ENCODE measurements around the gene CPAMD8. TPM values are rescaled to one million over a fixed set of nuclear protein-coding genes. Genes with fewer than 3 reads are reported as not detected.
"Not testable (repeated sequence)": the region's sequence is repeated elsewhere in the genome, so short reads cannot be mapped to it uniquely, and the experiment has no call there.

CPAMD8 gene
- polyA plus RNA-seq, 1 experiment: 0.38 TPM

DNA sequence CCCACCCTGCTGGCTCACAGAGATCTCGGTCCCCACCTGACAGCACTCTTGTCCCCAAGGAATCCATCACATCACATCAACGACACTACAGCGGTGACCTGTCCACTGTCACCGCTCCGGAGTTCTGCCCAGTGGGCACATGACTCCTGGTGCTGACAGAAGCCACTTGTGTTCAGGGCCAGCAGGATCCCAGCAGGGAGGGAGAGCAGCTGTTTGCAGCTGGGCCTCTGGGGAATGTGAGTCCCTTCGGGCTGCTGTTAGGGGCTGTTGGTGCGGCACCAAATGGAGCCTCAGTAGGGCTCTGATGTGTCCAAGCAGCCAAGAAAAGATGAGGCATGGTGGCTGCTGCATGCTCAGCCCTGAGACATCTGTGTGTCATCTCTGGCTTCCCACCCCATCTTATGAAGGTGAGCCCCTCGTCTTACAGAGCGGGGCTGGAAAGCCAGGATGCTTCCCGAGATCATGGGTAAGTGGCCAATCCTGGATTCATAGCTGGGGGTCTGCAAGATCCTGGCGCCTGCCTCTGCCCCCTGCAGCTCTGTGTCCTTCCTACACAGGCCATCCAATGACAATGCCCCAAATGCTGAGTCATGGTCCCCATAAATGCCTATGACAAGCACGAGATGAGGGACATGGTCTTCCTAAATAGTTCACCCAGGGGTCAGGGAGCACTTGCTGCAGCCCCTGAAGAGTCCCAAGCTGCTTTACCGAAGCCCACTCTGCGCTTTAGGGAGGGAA is 81.8 kb downstream of the CPAMD8 start:
- Histone ChIP-seq H3K9me3 (ENCODE audit: control insufficient read depth, insufficient read depth, low read length) (peaks cover 9% of the 10 kb centered on the region), H3K27me3 (ENCODE audit: control insufficient read depth, insufficient read depth, low read length) (no peaks in the 10 kb centered on the region), H3K27ac (ENCODE audit: low read depth, low read length) (no peak overlapping the region), H3K4me3 (ENCODE audit: low read depth, low read length) (no peak overlapping the region)
- DNase-seq (ENCODE audit: low read depth, low spot score): no peak
- no peak for TF ChIP-seq CTCF (IDR thresholded peaks at IDR 0.05; ENCODE audit: low read depth, low read length)
- ChIA-PET POLR2A (no interaction called here), CTCF (no interaction called here)

- TF ChIP-seq CTCF (IDR thresholded peaks at IDR 0.05; ENCODE audit: low read depth, low read length): no peak
- ChIA-PET POLR2A (no interaction called here), CTCF (no interaction called here)
- DNase-seq (ENCODE audit: low read depth, low spot score): no peak
- Histone ChIP-seq H3K27me3 (ENCODE audit: control insufficient read depth, insufficient read depth, low read length) (no peaks in the 10 kb centered on the region), H3K9me3 (ENCODE audit: control insufficient read depth, insufficient read depth, low read length) (peaks cover 9% of the 10 kb centered on the region), H3K4me3 (ENCODE audit: low read depth, low read length) (no peak overlapping the region), H3K27ac (ENCODE audit: low read depth, low read length) (no peak overlapping the region)
These were observed 82.5 kb downstream of the CPAMD8 start for GRCh38 chr19:16943942-16944625.

DNA sequence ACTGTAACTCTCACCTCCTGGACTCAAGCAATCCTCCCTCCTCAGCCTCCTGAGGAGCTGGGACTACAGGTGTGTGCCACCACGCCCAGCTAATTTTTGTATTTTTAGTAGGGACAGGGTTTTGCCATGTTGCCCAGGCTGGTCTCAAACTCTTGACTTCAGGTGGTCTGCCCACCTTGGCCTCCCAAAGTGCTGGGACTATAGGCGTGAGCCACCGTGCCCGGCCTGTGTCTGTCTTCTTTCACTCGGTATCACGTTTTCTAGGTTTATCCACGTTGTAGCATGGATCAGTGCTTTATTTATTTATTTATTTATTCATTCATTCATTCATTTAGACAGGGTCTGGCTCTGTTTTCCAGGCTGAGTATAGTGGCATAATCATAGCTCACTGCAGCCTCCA is 83.5 kb downstream of the CPAMD8 start:
- CTCF ChIA-PET; DNase-seq (ENCODE audit: low read depth, low spot score); H3K9me3 ChIP-seq (ENCODE audit: control insufficient read depth, insufficient read depth, low read length); H3K4me3 ChIP-seq (ENCODE audit: low read depth, low read length); POLR2A ChIA-PET; H3K27ac ChIP-seq (ENCODE audit: low read depth, low read length); H3K27me3 ChIP-seq (ENCODE audit: control insufficient read depth, insufficient read depth, low read length): not testable (repeated sequence)

DNA sequence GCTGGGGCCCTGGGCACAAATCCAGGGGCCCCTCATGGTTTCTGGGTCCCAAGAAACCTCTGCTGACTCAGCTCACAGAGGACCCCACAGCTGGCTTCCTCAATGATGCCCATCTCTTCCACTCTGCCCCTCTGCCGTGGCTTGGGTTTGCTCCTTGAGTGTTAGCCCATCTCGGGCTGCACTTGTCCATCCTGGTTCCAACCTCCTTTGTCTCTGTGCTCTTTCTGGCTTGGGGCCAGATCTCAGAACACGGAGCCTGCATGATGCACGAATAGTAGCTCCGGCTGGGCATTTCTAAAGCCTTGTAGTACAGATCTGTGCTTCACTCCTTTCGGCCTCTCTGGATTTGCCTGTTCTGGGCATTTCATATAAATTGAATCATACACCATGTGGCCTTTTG is 84.0 kb downstream of the CPAMD8 start:
- no peak overlapping the region for H3K27ac ChIP-seq (ENCODE audit: low read depth, low read length)
- no peak overlapping the region for H3K4me3 ChIP-seq (ENCODE audit: low read depth, low read length)
- no peak for DNase-seq (ENCODE audit: low read depth, low spot score)
- H3K27me3 ChIP-seq (ENCODE audit: control insufficient read depth, insufficient read depth, low read length): no peaks in the 10 kb centered on the region
- TF ChIP-seq CTCF (IDR thresholded peaks at IDR 0.05; ENCODE audit: low read depth, low read length): no peak
- ChIA-PET POLR2A (no interaction called here), CTCF (no interaction called here)
- peaks cover 9% of the 10 kb centered on the region for H3K9me3 ChIP-seq (ENCODE audit: control insufficient read depth, insufficient read depth, low read length)

- Histone ChIP-seq H3K27me3 (ENCODE audit: control insufficient read depth, insufficient read depth, low read length) (no peaks in the 10 kb centered on the region), H3K9me3 (ENCODE audit: control insufficient read depth, insufficient read depth, low read length) (no peaks in the 10 kb centered on the region), H3K27ac (ENCODE audit: low read depth, low read length) (no peak overlapping the region), H3K4me3 (ENCODE audit: low read depth, low read length) (no peak overlapping the region)
- POLR2A ChIA-PET: no interaction called here
- no peak for DNase-seq (ENCODE audit: low read depth, low spot score)
- TF ChIP-seq CTCF (IDR thresholded peaks at IDR 0.05; ENCODE audit: low read depth, low read length): no peak
- CTCF ChIA-PET: interaction anchor here (0.6 kb wide), 1 partner anchor 193 kb away, joined by 6 read pairs; no protein-coding TSS in a partner anchor
These were observed 86.0 kb downstream of the CPAMD8 start for GRCh38 chr19:16940626-16941025.

DNA sequence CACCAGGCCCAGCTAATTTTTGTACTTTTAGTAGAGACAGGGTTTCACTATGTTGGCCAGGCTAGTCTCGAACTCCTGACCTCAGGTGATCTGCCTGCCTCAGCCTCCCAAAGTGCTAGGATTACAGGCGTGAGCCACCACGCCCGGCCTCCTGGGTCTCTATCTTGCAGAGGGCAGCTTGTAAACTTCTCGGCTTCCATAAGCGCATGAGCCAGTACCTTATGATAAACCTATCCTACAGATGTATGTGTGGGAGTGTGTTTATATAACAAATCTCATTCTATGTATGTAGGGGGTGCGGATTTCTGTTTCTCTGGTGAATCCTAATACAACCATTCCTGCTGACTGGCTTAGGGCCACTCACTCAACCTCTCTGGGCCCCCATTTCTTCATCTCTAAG is 86.5 kb downstream of the CPAMD8 start:
- DNase-seq (ENCODE audit: low read depth, low spot score); H3K27ac ChIP-seq (ENCODE audit: low read depth, low read length); H3K4me3 ChIP-seq (ENCODE audit: low read depth, low read length); POLR2A ChIA-PET; H3K27me3 ChIP-seq (ENCODE audit: control insufficient read depth, insufficient read depth, low read length); H3K9me3 ChIP-seq (ENCODE audit: control insufficient read depth, insufficient read depth, low read length): not testable (repeated sequence)
- CTCF ChIA-PET: interaction anchor here (0.6 kb wide), 1 partner anchor 194 kb away, joined by 6 read pairs; no protein-coding TSS in a partner anchor

All from AG04450 (cell line).